Measurements from ENCODE around the gene ZMYND19.
"Not testable (repeated sequence)": the region's sequence is repeated elsewhere in the genome, so short reads cannot be mapped to it uniquely, and the experiment has no call there.

Gene ZMYND19

GRCh38 chr9:137631345-137632229 lies 41.3 kb upstream of the ZMYND19 start:
- no peak overlapping the region for H3K4me3 ChIP-seq (ENCODE audit: control insufficient read depth, low read depth, low read length)
- DNase-seq (ENCODE audit: low read depth), result no peak
- TF ChIP-seq CTCF (conservative IDR thresholded peaks at IDR 0.05; ENCODE audit: control insufficient read depth, insufficient read depth, low read depth, low read length), result no peak

DNA sequence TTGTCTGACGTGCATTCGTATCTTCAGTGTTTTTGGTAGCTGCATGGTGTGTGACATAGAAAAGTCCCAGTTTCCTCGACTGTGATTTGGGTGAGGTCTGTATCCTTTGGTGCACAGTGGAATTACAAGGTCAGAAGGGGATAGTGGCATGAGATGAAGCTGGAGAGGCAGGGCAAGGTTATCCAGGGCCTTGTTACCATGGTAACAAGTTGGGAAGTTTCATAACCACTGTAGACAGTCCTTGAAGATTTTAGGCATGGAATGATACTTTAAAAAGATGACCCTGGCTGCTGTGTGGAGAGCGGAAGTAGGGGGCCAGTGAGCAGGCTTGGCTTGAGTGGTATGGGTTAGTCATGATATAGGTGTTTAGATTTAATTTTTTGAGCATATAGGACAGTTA lies 40.4 kb upstream of the ZMYND19 start:
- H3K4me3 ChIP-seq (ENCODE audit: control insufficient read depth, low read depth, low read length), result no peak overlapping the region
- no peak for TF ChIP-seq CTCF (conservative IDR thresholded peaks at IDR 0.05; ENCODE audit: control insufficient read depth, insufficient read depth, low read depth, low read length)
- DNase-seq (ENCODE audit: low read depth), result peak; percentile 33

GRCh38 chr9:137630126-137630525 lies 39.8 kb upstream of the ZMYND19 start:
- no peak overlapping the region for H3K4me3 ChIP-seq (ENCODE audit: control insufficient read depth, low read depth, low read length)
- no peak for TF ChIP-seq CTCF (conservative IDR thresholded peaks at IDR 0.05; ENCODE audit: control insufficient read depth, insufficient read depth, low read depth, low read length)
- peak; percentile 41 for DNase-seq (ENCODE audit: low read depth)

DNA sequence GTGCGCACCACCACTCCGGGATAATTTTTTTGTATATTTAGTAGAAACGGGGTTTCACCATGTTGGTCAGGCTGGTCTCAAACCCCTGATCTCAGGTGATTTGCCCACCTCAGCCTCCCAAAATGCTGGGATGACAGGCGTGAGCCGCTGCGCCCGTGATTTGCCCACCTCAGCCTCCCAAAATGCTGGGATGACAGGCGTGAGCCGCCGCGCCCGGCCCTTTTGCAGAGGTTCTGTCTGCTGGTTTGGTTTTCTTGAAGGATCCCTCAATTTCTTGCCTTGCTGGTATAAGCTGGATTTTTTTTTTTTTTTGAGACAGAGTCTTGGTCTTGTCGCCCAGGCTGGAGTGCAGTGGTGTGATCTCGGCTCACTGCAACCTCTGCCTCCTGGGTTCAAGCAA lies 37.1 kb upstream of the ZMYND19 start:
- H3K4me3 ChIP-seq (ENCODE audit: control insufficient read depth, low read depth, low read length), result not testable (repeated sequence)

GRCh38 chr9:137626464-137626863 lies 36.2 kb upstream of the ZMYND19 start:
- H3K4me3 ChIP-seq (ENCODE audit: control insufficient read depth, low read depth, low read length), result no peak overlapping the region
- TF ChIP-seq CTCF (conservative IDR thresholded peaks at IDR 0.05; ENCODE audit: control insufficient read depth, insufficient read depth, low read depth, low read length), result no peak
- DNase-seq (ENCODE audit: low read depth), result no peak

More for the DNA sequence above, 37.1 kb upstream of the ZMYND19 start:
- DNase-seq (ENCODE audit: low read depth), result not testable (repeated sequence)

DNA sequence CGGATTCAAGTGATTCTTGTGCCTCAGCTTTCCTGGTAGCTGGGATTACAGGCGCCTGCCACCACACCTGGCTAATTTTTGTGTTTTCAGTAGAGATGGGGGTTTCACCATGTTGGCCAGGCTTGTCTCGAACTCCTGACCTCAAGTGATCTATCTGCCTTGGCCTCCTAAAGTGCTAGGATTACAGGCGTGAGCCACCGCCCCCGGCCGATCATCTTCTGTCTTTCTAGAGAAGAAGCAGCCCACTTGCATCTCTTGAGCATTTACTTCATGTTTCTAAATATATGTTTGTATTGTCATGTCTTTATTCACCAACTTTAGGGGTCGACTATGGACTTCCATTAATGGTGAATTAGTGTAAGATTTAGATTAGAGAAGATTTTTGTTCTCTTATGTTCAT lies 31.9 kb upstream of the ZMYND19 start:
- H3K4me3 ChIP-seq (ENCODE audit: control insufficient read depth, low read depth, low read length), result not testable (repeated sequence)

GRCh38 chr9:137621131-137621757 lies 30.9 kb upstream of the ZMYND19 start:
- no peak overlapping the region for H3K4me3 ChIP-seq (ENCODE audit: control insufficient read depth, low read depth, low read length)
- DNase-seq (ENCODE audit: low read depth), result peak; percentile 33
- peak; percentile 35 for TF ChIP-seq CTCF (conservative IDR thresholded peaks at IDR 0.05; ENCODE audit: control insufficient read depth, insufficient read depth, low read depth, low read length)

More for the DNA sequence above, 31.9 kb upstream of the ZMYND19 start:
- DNase-seq (ENCODE audit: low read depth), result not testable (repeated sequence)
